Natural killer cell (primary cell): Measurements from ENCODE around the gene IBTK. TPM values are rescaled to one million over a fixed set of nuclear protein-coding genes. Genes with fewer than 3 reads are reported as not detected.
A peak's percentile ranks its signal among the peaks of the same experiment; 100 is the strongest.

Source experiments
- ATAC-seq, 3 donors: fragments of 150-1000 bp in 2 of 3; fragments of 200-7000 bp in 1 of 3; cut with Tn5 transposase; 1 replicate in 1 of 3; 2 replicates in 2 of 3; pipeline ENCODE4 v1.10.0; 2021; ENCODE audit warnings: mild to moderate bottlenecking in 2 of 3, moderate library complexity in 2 of 3
- DNase-seq, 2 donors: peaks; one replicate each; pipeline versions ENCODE4 v3.0.0 to v3.0.0-alpha.2; 2013 to 2021; ENCODE audit warnings: mixed read lengths in 1 of 2
- H3K27ac ChIP-seq: one replicate; pipeline ENCODE4 v1.5.1; 2013; ENCODE audit warnings: mild to moderate bottlenecking, low read length
- H3K27me3 ChIP-seq: one replicate; pipeline ENCODE4 v1.6.1; 2013; ENCODE audit warnings: low read length; ENCODE audit not compliant: control insufficient read depth, insufficient read depth
- H3K36me3 ChIP-seq: one replicate; pipeline ENCODE4 v1.6.1; 2013; ENCODE audit warnings: low read length; ENCODE audit not compliant: control insufficient read depth, insufficient read depth
- H3K4me1 ChIP-seq: one replicate; pipeline ENCODE4 v1.6.1; 2013; ENCODE audit warnings: low read length; ENCODE audit not compliant: control insufficient read depth, insufficient read depth
- H3K4me3 ChIP-seq: one replicate; pipeline ENCODE4 v1.5.1; 2013; ENCODE audit warnings: low read length
- H3K9me3 ChIP-seq: one replicate; pipeline ENCODE4 v1.6.1; 2013; ENCODE audit warnings: low read length; ENCODE audit not compliant: control insufficient read depth, insufficient read depth
- H3K27ac Mint-ChIP-seq, 2 donors: one replicate each; pipeline ENCODE4 v1.8.0; 2022; ENCODE audit warnings: mild to moderate bottlenecking in 2 of 2, mixed read lengths in 2 of 2, moderate library complexity in 1 of 2
- H3K27me3 Mint-ChIP-seq, 2 donors: one replicate each; pipeline ENCODE4 v1.8.0; 2022; ENCODE audit warnings: low read depth in 2 of 2, mixed read lengths in 2 of 2
- H3K36me3 Mint-ChIP-seq: one replicate; pipeline ENCODE4 v1.8.0; 2022; ENCODE audit warnings: mixed read lengths
- H3K4me1 Mint-ChIP-seq, 2 donors: one replicate each; pipeline ENCODE4 v1.8.0; 2022; ENCODE audit warnings: mixed read lengths in 2 of 2
- H3K4me3 Mint-ChIP-seq: one replicate; pipeline ENCODE4 v1.8.0; 2022; ENCODE audit warnings: mild to moderate bottlenecking, moderate library complexity, mixed read lengths
- H3K9me3 Mint-ChIP-seq, 2 donors: one replicate each; pipeline ENCODE4 v1.8.0; 2022; ENCODE audit warnings: mixed read lengths in 2 of 2
- WGBS: methylation state at CpG from one replicate; pipeline ENCODE4 v1.1.7; 2013; ENCODE audit warnings: missing lambda C conversion rate; ENCODE audit not compliant: insufficient coverage; 5-methylcytosine and 5-hydroxymethylcytosine counted together
- intact Hi-C: fragments of 100-400 bp; cut with micrococcal nuclease; formaldehyde crosslinking; loops from one replicate; pipeline ENCODE4 v1.14.2; 2022
- total RNA-seq, 4 donors: library from RNA; stranded (reverse); fragments of 120-200 nt in 1 of 4; gene quantifications; one replicate each; pipeline versions ENCODE4 v1.2.3 to v1.2.4, GENCODE V29; 2013 to 2022
- TF ChIP-seq, protein P1 (sequence below): fragments of 200-600 bp; IDR thresholded peaks from one replicate; pipeline ENCODE4 v1.8.0; 2022; ENCODE audit warnings: antibody characterized with exemption

Gene IBTK
- total RNA-seq, 3 donors from 2014 or later (not counting 1 experiment from before 2014, with no cell fraction given) = 18.3 to 23.5 (median 22.2) TPM

DNA sequence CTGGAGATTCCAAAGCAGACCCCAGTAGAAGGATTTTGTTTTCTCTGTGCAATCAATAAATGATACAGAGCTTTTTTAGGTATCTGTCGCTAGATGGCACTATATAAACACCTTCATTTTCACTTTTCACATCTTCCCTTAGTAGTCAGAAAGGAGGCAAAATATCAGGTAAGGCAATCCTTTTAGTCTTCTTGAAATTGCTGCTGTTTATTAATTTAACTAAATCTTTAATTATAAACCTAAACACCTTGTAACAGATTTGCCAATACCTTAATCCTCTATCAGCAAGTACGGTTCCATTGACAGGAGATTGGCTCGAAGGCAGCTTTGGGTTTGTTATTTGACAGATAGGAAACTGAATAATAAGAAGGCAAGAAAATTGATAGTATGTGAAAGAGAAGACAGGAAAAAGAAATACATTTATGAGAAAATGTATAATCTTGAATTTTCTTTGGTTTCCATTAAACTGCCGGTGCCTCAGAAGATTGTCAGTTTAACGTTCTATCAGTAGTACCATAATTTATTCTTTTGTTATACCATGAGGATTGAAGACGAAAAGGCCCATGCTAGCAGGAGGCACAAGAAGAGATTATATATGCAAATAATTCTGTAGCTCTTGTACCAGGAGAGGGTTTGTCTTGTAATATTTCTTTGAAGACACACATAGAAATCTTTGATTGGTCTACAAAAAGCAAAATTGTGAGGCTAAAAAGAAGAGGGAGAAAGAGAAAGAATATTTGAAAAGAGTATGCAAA lies 23.5 kb upstream of the IBTK start:
- Mint-ChIP-seq H3K9me3 (no peaks in the 10 kb centered on the region), H3K4me3 (no peak overlapping the region), H3K36me3 (no peaks in the 10 kb centered on the region), H3K4me1 (no peaks in the 10 kb centered on the region), H3K27me3 (peaks cover 0 to 3% of the 10 kb centered on the region in 2 donors), H3K27ac (no peak overlapping the region)
- TF ChIP-seq, protein P1, sequence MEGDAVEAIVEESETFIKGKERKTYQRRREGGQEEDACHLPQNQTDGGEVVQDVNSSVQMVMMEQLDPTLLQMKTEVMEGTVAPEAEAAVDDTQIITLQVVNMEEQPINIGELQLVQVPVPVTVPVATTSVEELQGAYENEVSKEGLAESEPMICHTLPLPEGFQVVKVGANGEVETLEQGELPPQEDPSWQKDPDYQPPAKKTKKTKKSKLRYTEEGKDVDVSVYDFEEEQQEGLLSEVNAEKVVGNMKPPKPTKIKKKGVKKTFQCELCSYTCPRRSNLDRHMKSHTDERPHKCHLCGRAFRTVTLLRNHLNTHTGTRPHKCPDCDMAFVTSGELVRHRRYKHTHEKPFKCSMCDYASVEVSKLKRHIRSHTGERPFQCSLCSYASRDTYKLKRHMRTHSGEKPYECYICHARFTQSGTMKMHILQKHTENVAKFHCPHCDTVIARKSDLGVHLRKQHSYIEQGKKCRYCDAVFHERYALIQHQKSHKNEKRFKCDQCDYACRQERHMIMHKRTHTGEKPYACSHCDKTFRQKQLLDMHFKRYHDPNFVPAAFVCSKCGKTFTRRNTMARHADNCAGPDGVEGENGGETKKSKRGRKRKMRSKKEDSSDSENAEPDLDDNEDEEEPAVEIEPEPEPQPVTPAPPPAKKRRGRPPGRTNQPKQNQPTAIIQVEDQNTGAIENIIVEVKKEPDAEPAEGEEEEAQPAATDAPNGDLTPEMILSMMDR = peak; percentile 74
- ATAC-seq = peak; percentile 40 to 66 (median 64)
- no peak overlapping the region for H3K27ac ChIP-seq
- H3K27me3 ChIP-seq = no peaks in the 10 kb centered on the region
- H3K36me3 ChIP-seq = no peaks in the 10 kb centered on the region
- H3K9me3 ChIP-seq = no peaks in the 10 kb centered on the region
- intact Hi-C loops = loop anchor here (1.0 kb wide), 1 partner anchor 784 kb away; no protein-coding TSS in a partner anchor
- peak in 1 of 2 donors; percentile 60 for DNase-seq
- H3K4me3 ChIP-seq = no peak overlapping the region
- WGBS = 90% methylated on average over 3 of the region's 6 CpGs
- no peaks in the 10 kb centered on the region for H3K4me1 ChIP-seq

DNA sequence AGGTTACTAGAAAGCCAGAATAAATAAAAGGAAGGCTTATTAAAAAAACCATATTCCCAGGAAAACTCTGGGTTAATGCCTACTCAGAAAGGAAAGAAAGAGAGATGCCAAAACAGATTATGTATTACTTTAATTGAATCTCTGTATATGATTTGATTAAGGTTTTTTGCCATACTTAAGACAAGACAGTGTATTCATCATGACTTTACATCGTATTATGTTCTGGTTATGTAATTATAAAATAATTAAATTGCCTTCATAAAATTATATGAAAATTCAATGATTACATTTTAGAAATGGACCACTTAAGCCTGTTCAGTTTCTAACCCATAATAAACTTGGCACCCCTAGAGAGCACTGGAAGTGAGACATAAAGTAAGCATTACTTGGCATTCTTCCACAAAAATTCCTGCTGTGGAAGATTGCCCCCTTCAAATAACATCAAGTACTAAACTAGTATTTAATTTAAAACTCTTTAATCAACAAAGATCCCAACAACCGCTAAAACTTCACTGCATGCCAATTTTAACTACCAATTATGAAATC lies 20.8 kb upstream of the IBTK start:
- H3K4me1 ChIP-seq = no peaks in the 10 kb centered on the region
- no peaks in the 10 kb centered on the region for H3K27me3 ChIP-seq
- Mint-ChIP-seq H3K36me3 (no peaks in the 10 kb centered on the region), H3K27ac (no peak overlapping the region), H3K4me3 (no peak overlapping the region), H3K27me3 (peaks cover 3 to 13% of the 10 kb centered on the region in 2 donors), H3K4me1 (no peaks in the 10 kb centered on the region), H3K9me3 (no peaks in the 10 kb centered on the region)
- ATAC-seq = no peak
- no peak for DNase-seq
- no peak overlapping the region for H3K4me3 ChIP-seq
- H3K9me3 ChIP-seq = no peaks in the 10 kb centered on the region
- H3K36me3 ChIP-seq = no peaks in the 10 kb centered on the region
- intact Hi-C loops = no loop called here
- TF ChIP-seq, protein P1 = no peak
- WGBS = no CpG with 5 or more reads among the region's 2 CpGs
- H3K27ac ChIP-seq = no peak overlapping the region

- Mint-ChIP-seq H3K4me3 (no peak overlapping the region), H3K27me3 (peaks cover 8 to 21% of the 10 kb centered on the region in 2 donors), H3K36me3 (no peaks in the 10 kb centered on the region), H3K9me3 (no peaks in the 10 kb centered on the region), H3K27ac (no peak overlapping the region), H3K4me1 (no peaks in the 10 kb centered on the region)
- TF ChIP-seq, protein P1 = no peak
- DNase-seq (no peak), ATAC-seq (no peak)
- H3K36me3 ChIP-seq = no peaks in the 10 kb centered on the region
- no peaks in the 10 kb centered on the region for H3K27me3 ChIP-seq
- intact Hi-C loops = no loop called here
- H3K9me3 ChIP-seq = no peaks in the 10 kb centered on the region
- H3K4me1 ChIP-seq = no peaks in the 10 kb centered on the region
- H3K27ac ChIP-seq = no peak overlapping the region
- H3K4me3 ChIP-seq = no peak overlapping the region
- 80% methylated on average over 1 of the region's 2 CpGs for WGBS
These were observed 17.3 kb upstream of the IBTK start for GRCh38 chr6:82264824-82265223.
